AG04449 (cell line): ENCODE measurements around the gene USP5.
"Not testable (repeated sequence)": the region's sequence is repeated elsewhere in the genome, so short reads cannot be mapped to it uniquely, and the experiment has no call there.

Experiments used
- CTCF ChIA-PET: fragments of 350-600 bp; formaldehyde crosslinking; extraction: SDS; loops from one replicate; lab custom pipeline; 2021; ENCODE audit warnings: antibody characterized with exemption; lab: Yijun Ruan, JAX
- POLR2A ChIA-PET: fragments of 400-600, 350-600 bp; formaldehyde crosslinking; extraction: SDS; loops from one replicate; lab custom pipeline; 2020; ENCODE audit warnings: antibody characterized with exemption, inconsistent platforms; lab: Yijun Ruan, JAX
- DNase-seq: peaks from one replicate; pipeline ENCODE4 v3.0.0-alpha.2; 2010; ENCODE audit warnings: low read depth, low spot score
- H3K4me3 ChIP-seq: 2 replicates; pipeline ENCODE4 v1.5.1; 2011; ENCODE audit warnings: low read depth, mild to moderate bottlenecking, control low read depth, low read length
- CTCF ChIP-seq: IDR thresholded peaks from one replicate; pipeline ENCODE4 v1.5.1; 2011; ENCODE audit warnings: mild to moderate bottlenecking, moderate library complexity, low read length, control low read depth, inconsistent platforms; ENCODE audit not compliant: insufficient read depth; ENCODE audit errors: missing control alignments

The USP5 gene

GRCh38 chr12:6860116-6860515 is 8.2 kb downstream of the USP5 start:
- no peak overlapping the region for H3K4me3 ChIP-seq
- ChIA-PET POLR2A (interaction anchor here (1.0 kb wide), 1 partner anchor 9 kb away, joined by 3 read pairs; no protein-coding TSS in a partner anchor), CTCF (interaction anchor here (4.4 kb wide), 1 partner anchor 10 kb away, joined by 39 read pairs; the partner anchor contains the start of gene SPSB2)
- TF ChIP-seq CTCF = no peak
- no peak for DNase-seq

GRCh38 chr12:6860942-6861341 is 9.0 kb downstream of the USP5 start:
- DNase-seq = no peak
- TF ChIP-seq CTCF = no peak
- no peak overlapping the region for H3K4me3 ChIP-seq
- CTCF ChIA-PET = interaction anchor here (4.4 kb wide), 1 partner anchor 10 kb away, joined by 39 read pairs; the partner anchor contains the start of gene SPSB2
- POLR2A ChIA-PET = no interaction called here

GRCh38 chr12:6861391-6861790 is 9.4 kb downstream of the USP5 start:
- DNase-seq = no peak
- TF ChIP-seq CTCF = no peak
- H3K4me3 ChIP-seq = no peak overlapping the region
- CTCF ChIA-PET = interaction anchor here (4.4 kb wide), 1 partner anchor 9 kb away, joined by 39 read pairs; the partner anchor contains the start of gene SPSB2
- POLR2A ChIA-PET = no interaction called here

GRCh38 chr12:6863033-6863432 is 11.1 kb downstream of the USP5 start:
- DNase-seq = no peak
- POLR2A ChIA-PET = interaction anchor here (1.1 kb wide), 1 partner anchor 10 kb away, joined by 4 read pairs; no protein-coding TSS in a partner anchor
- no peak for TF ChIP-seq CTCF
- CTCF ChIA-PET = interaction anchor here (1.1 kb wide), 1 partner anchor 10 kb away, joined by 3 read pairs; the partner anchor contains the start of gene SPSB2
- H3K4me3 ChIP-seq = no peak overlapping the region

GRCh38 chr12:6863586-6864321 is 11.8 kb downstream of the USP5 start:
- DNase-seq = no peak
- no peak overlapping the region for H3K4me3 ChIP-seq
- TF ChIP-seq CTCF = no peak
- ChIA-PET CTCF (interaction anchor here (1.1 to 6.5 kb wide), 2 partner anchors 9 to 10 kb away, joined by 3 to 63 read pairs; partner anchors contain the start of genes CDCA3, SPSB2 and USP5), POLR2A (interaction anchor here (1.1 to 10.2 kb wide), 2 partner anchors 11 to 12 kb away, joined by 4 to 164 read pairs; partner anchors contain the start of genes CDCA3 and USP5)

- POLR2A ChIA-PET = interaction anchor here (3.6 to 10.2 kb wide), 2 partner anchors 14 to 36 kb away, joined by 25 to 164 read pairs; partner anchors contain the start of genes CDCA3, P3H3 and USP5
- CTCF ChIA-PET = interaction anchor here (0.8 to 6.5 kb wide), 3 partner anchors 11 to 112 kb away, joined by 3 to 63 read pairs (median 3); partner anchors contain the start of genes CDCA3, MLF2 and USP5
- not testable (repeated sequence) for H3K4me3 ChIP-seq
These were observed 13.4 kb downstream of the USP5 start for GRCh38 chr12:6865307-6865706.

More at GRCh38 chr12:6865307-6865706, 13.4 kb downstream of the USP5 start:
- not testable (repeated sequence) for DNase-seq
